Measurements from ENCODE around the gene RAD51D. TPM values are rescaled to one million over a fixed set of nuclear protein-coding genes. Genes with fewer than 3 reads are reported as not detected.
A peak's percentile ranks its signal among the peaks of the same experiment; 100 is the strongest.

The RAD51D gene
- 7.2 and 9.0 TPM in 2 replicates for total RNA-seq (2014; rRNA removed; shearing (Covaris generic); ENCODE audit: low replicate concordance)

GRCh38 chr17:35119370-35120165, at the start of gene RAD51D:
Gene RAD51D, minus strand, starts transcription at chr17:35119860. Its CDS starts 247 bp downstream, at chr17:35119613.
- H3K27ac ChIP-seq (ENCODE audit: low read length), result peak within 1 kb of the TSS; percentile 63; the same call in 1 of the 2 replicates
- H3K4me3 ChIP-seq (ENCODE audit: low read length), result peak within 1 kb of the TSS; percentile 89
- no peaks in the 10 kb centered on the region for H3K9me2 ChIP-seq (replicated peaks; ENCODE audit: insufficient read depth, low read length)
- peak within 1 kb of the TSS; percentile 64 for H3K4me2 ChIP-seq (ENCODE audit: low read depth, low read length, poor library complexity, severe bottlenecking)
- DNase-seq, result peak; percentile 92
- H3K27me3 ChIP-seq (ENCODE audit: low read length), result no peaks in the 10 kb centered on the region
- H3K9me3 ChIP-seq (ENCODE audit: low read length), result no peaks in the 10 kb centered on the region
- H3K79me2 ChIP-seq (ENCODE audit: low read length), result peaks cover 29% of the 10 kb centered on the region
- peak within 1 kb of the TSS; percentile 91 for H3K9ac ChIP-seq (ENCODE audit: low read length)
- peak within 1 kb of the TSS; percentile 100 for H2AFZ ChIP-seq (ENCODE audit: low read length)
- no peaks in the 10 kb centered on the region; the same call in 1 of the 2 replicates for H3K36me3 ChIP-seq (ENCODE audit: insufficient read depth, low read length)
- H4K20me1 ChIP-seq (ENCODE audit: insufficient read depth, low read depth, low read length), result no peaks in the 10 kb centered on the region
- H3K4me1 ChIP-seq (ENCODE audit: low read length), result peaks cover 17% of the 10 kb centered on the region

- Histone ChIP-seq H3K4me3 (ENCODE audit: low read length) (no peak overlapping the region), H3K9ac (ENCODE audit: low read length) (no peak overlapping the region), H3K9me3 (ENCODE audit: low read length) (no peaks in the 10 kb centered on the region), H3K27me3 (ENCODE audit: low read length) (no peaks in the 10 kb centered on the region), H3K4me2 (ENCODE audit: low read depth, low read length, poor library complexity, severe bottlenecking) (no peak overlapping the region), H3K4me1 (ENCODE audit: low read length) (no peaks in the 10 kb centered on the region), H3K27ac (ENCODE audit: low read length) (no peak overlapping the region), H4K20me1 (ENCODE audit: insufficient read depth, low read depth, low read length) (no peaks in the 10 kb centered on the region), H2AFZ (ENCODE audit: low read length) (no peak overlapping the region), H3K36me3 (ENCODE audit: insufficient read depth, low read length) (no peaks in the 10 kb centered on the region), H3K9me2 (replicated peaks; ENCODE audit: insufficient read depth, low read length) (no peaks in the 10 kb centered on the region), H3K79me2 (ENCODE audit: low read length) (no peaks in the 10 kb centered on the region)
- DNase-seq, result no peak
Observed at GRCh38 chr17:35167666-35168065, 48.0 kb upstream of the RAD51D start.

GRCh38 chr17:35167046-35167445, 47.4 kb upstream of the RAD51D start:
- H3K79me2 ChIP-seq (ENCODE audit: low read length), result no peaks in the 10 kb centered on the region
- H3K27ac ChIP-seq (ENCODE audit: low read length), result no peak overlapping the region
- DNase-seq, result no peak
- no peaks in the 10 kb centered on the region for H3K9me3 ChIP-seq (ENCODE audit: low read length)
- no peak overlapping the region for H3K9ac ChIP-seq (ENCODE audit: low read length)
- H3K9me2 ChIP-seq (replicated peaks; ENCODE audit: insufficient read depth, low read length), result no peaks in the 10 kb centered on the region
- H3K4me1 ChIP-seq (ENCODE audit: low read length), result no peaks in the 10 kb centered on the region
- no peak overlapping the region for H2AFZ ChIP-seq (ENCODE audit: low read length)
- no peaks in the 10 kb centered on the region for H3K36me3 ChIP-seq (ENCODE audit: insufficient read depth, low read length)
- no peak overlapping the region for H3K4me2 ChIP-seq (ENCODE audit: low read depth, low read length, poor library complexity, severe bottlenecking)
- no peaks in the 10 kb centered on the region for H4K20me1 ChIP-seq (ENCODE audit: insufficient read depth, low read depth, low read length)
- H3K4me3 ChIP-seq (ENCODE audit: low read length), result no peak overlapping the region
- H3K27me3 ChIP-seq (ENCODE audit: low read length), result no peaks in the 10 kb centered on the region

- H3K9ac ChIP-seq (ENCODE audit: low read length), result no peak overlapping the region
Observed at GRCh38 chr17:35166526-35166925, 46.9 kb upstream of the RAD51D start.

GRCh38 chr17:35164716-35165115, 45.1 kb upstream of the RAD51D start:
- Histone ChIP-seq H3K4me2 (ENCODE audit: low read depth, low read length, poor library complexity, severe bottlenecking) (no peak overlapping the region), H3K27me3 (ENCODE audit: low read length) (no peaks in the 10 kb centered on the region), H3K79me2 (ENCODE audit: low read length) (no peaks in the 10 kb centered on the region), H3K27ac (ENCODE audit: low read length) (no peak overlapping the region), H3K4me1 (ENCODE audit: low read length) (no peaks in the 10 kb centered on the region), H3K9ac (ENCODE audit: low read length) (no peak overlapping the region), H3K4me3 (ENCODE audit: low read length) (no peak overlapping the region), H3K9me3 (ENCODE audit: low read length) (no peaks in the 10 kb centered on the region), H2AFZ (ENCODE audit: low read length) (no peak overlapping the region), H3K36me3 (ENCODE audit: insufficient read depth, low read length) (no peaks in the 10 kb centered on the region), H3K9me2 (replicated peaks; ENCODE audit: insufficient read depth, low read length) (no peaks in the 10 kb centered on the region), H4K20me1 (ENCODE audit: insufficient read depth, low read depth, low read length) (no peaks in the 10 kb centered on the region)
- DNase-seq, result no peak

More at GRCh38 chr17:35166526-35166925, 46.9 kb upstream of the RAD51D start:
- Histone ChIP-seq H4K20me1 (ENCODE audit: insufficient read depth, low read depth, low read length) (no peaks in the 10 kb centered on the region), H3K9me3 (ENCODE audit: low read length) (no peaks in the 10 kb centered on the region), H3K4me2 (ENCODE audit: low read depth, low read length, poor library complexity, severe bottlenecking) (no peak overlapping the region), H3K79me2 (ENCODE audit: low read length) (no peaks in the 10 kb centered on the region), H3K4me3 (ENCODE audit: low read length) (no peak overlapping the region), H3K4me1 (ENCODE audit: low read length) (no peaks in the 10 kb centered on the region), H2AFZ (ENCODE audit: low read length) (no peak overlapping the region), H3K9me2 (replicated peaks; ENCODE audit: insufficient read depth, low read length) (no peaks in the 10 kb centered on the region), H3K36me3 (ENCODE audit: insufficient read depth, low read length) (no peaks in the 10 kb centered on the region), H3K27ac (ENCODE audit: low read length) (no peak overlapping the region), H3K27me3 (ENCODE audit: low read length) (no peaks in the 10 kb centered on the region)
- no peak for DNase-seq

GRCh38 chr17:35163886-35164285, 44.2 kb upstream of the RAD51D start:
- Histone ChIP-seq H4K20me1 (ENCODE audit: insufficient read depth, low read depth, low read length) (no peaks in the 10 kb centered on the region), H2AFZ (ENCODE audit: low read length) (no peak overlapping the region), H3K27me3 (ENCODE audit: low read length) (no peaks in the 10 kb centered on the region), H3K9ac (ENCODE audit: low read length) (no peak overlapping the region), H3K9me2 (replicated peaks; ENCODE audit: insufficient read depth, low read length) (no peaks in the 10 kb centered on the region), H3K4me3 (ENCODE audit: low read length) (no peak overlapping the region), H3K4me1 (ENCODE audit: low read length) (no peaks in the 10 kb centered on the region), H3K9me3 (ENCODE audit: low read length) (no peaks in the 10 kb centered on the region), H3K27ac (ENCODE audit: low read length) (no peak overlapping the region), H3K79me2 (ENCODE audit: low read length) (no peaks in the 10 kb centered on the region), H3K4me2 (ENCODE audit: low read depth, low read length, poor library complexity, severe bottlenecking) (no peak overlapping the region), H3K36me3 (ENCODE audit: insufficient read depth, low read length) (no peaks in the 10 kb centered on the region)
- no peak for DNase-seq

GRCh38 chr17:35162755-35163154, 43.1 kb upstream of the RAD51D start:
- no peak overlapping the region for H3K4me2 ChIP-seq (ENCODE audit: low read depth, low read length, poor library complexity, severe bottlenecking)
- H3K9ac ChIP-seq (ENCODE audit: low read length), result no peak overlapping the region
- no peaks in the 10 kb centered on the region for H3K9me2 ChIP-seq (replicated peaks; ENCODE audit: insufficient read depth, low read length)
- H3K27me3 ChIP-seq (ENCODE audit: low read length), result no peaks in the 10 kb centered on the region
- no peak for DNase-seq
- no peaks in the 10 kb centered on the region for H3K79me2 ChIP-seq (ENCODE audit: low read length)
- no peaks in the 10 kb centered on the region for H4K20me1 ChIP-seq (ENCODE audit: insufficient read depth, low read depth, low read length)
- no peaks in the 10 kb centered on the region for H3K4me1 ChIP-seq (ENCODE audit: low read length)
- no peak overlapping the region for H3K27ac ChIP-seq (ENCODE audit: low read length)
- H2AFZ ChIP-seq (ENCODE audit: low read length), result no peak overlapping the region
- no peak overlapping the region for H3K4me3 ChIP-seq (ENCODE audit: low read length)
- no peaks in the 10 kb centered on the region for H3K36me3 ChIP-seq (ENCODE audit: insufficient read depth, low read length)
- no peaks in the 10 kb centered on the region for H3K9me3 ChIP-seq (ENCODE audit: low read length)

- no peaks in the 10 kb centered on the region for H3K4me1 ChIP-seq (ENCODE audit: low read length)
- DNase-seq, result no peak
- no peaks in the 10 kb centered on the region for H3K27me3 ChIP-seq (ENCODE audit: low read length)
- H3K9me3 ChIP-seq (ENCODE audit: low read length), result no peaks in the 10 kb centered on the region
- no peak overlapping the region for H3K9ac ChIP-seq (ENCODE audit: low read length)
- H3K9me2 ChIP-seq (replicated peaks; ENCODE audit: insufficient read depth, low read length), result no peaks in the 10 kb centered on the region
- no peak overlapping the region for H3K27ac ChIP-seq (ENCODE audit: low read length)
- H4K20me1 ChIP-seq (ENCODE audit: insufficient read depth, low read depth, low read length), result no peaks in the 10 kb centered on the region
- no peak overlapping the region for H3K4me3 ChIP-seq (ENCODE audit: low read length)
- no peaks in the 10 kb centered on the region for H3K36me3 ChIP-seq (ENCODE audit: insufficient read depth, low read length)
- no peaks in the 10 kb centered on the region for H3K79me2 ChIP-seq (ENCODE audit: low read length)
- no peak overlapping the region for H3K4me2 ChIP-seq (ENCODE audit: low read depth, low read length, poor library complexity, severe bottlenecking)
- no peak overlapping the region for H2AFZ ChIP-seq (ENCODE audit: low read length)
Observed at GRCh38 chr17:35161281-35161761, 41.7 kb upstream of the RAD51D start.

Measured in Karpas-422 (cell line).